SK-N-SH treated with all-trans-retinoic acid at 6 μM for 48 hours (cell line): ENCODE results near the gene SMIM24.

ENCODE experiments used
- GLIS3 ChIP-seq: fragments of 250-450 bp; sonication (Bioruptor Pico); IDR thresholded peaks from 2 replicates; pipeline ENCODE4 v1.5.0; 2020; ENCODE audit warnings: mild to moderate bottlenecking, moderate library complexity
- TCF4 ChIP-seq: fragments of 250-450 bp; sonication (Bioruptor Pico); IDR thresholded peaks from 2 replicates; pipeline ENCODE4 v1.8.0; 2021; ENCODE audit warnings: mild to moderate bottlenecking, moderate library complexity, borderline replicate concordance
- ZFP3 ChIP-seq: fragments of 250-450 bp; sonication (Bioruptor Pico); IDR thresholded peaks from 2 replicates; pipeline ENCODE4 v1.5.0; 2020; ENCODE audit warnings: mild to moderate bottlenecking, moderate library complexity
- ZFP30 ChIP-seq: fragments of 450-650 bp; formaldehyde crosslinking; IDR thresholded peaks from 2 replicates; pipeline ENCODE4 v1.5.0; 2022; ENCODE audit warnings: mild to moderate bottlenecking, moderate library complexity

GRCh38 chr19:3457528-3458228 lies 22.6 kb downstream of the SMIM24 start:
- TF ChIP-seq GLIS3 (CRISPR knock-in tag), result no peak
- no peak for TF ChIP-seq ZFP30 (CRISPR knock-in tag)
- TF ChIP-seq ZFP3 (CRISPR knock-in tag), result no peak
- no peak for TF ChIP-seq TCF4
